NT2/D1 (cell line): ENCODE results near the gene SMCHD1.

ENCODE experiments used
- YY1 ChIP-seq: IDR thresholded peaks from 2 replicates; pipeline ENCODE4 v1.6.1; 2011; ENCODE audit not compliant: insufficient read length, insufficient read depth
- ZNF274 ChIP-seq: IDR thresholded peaks from 2 replicates; pipeline ENCODE4 v1.6.1; 2011; ENCODE audit warnings: mild to moderate bottlenecking, low read depth, low read length

GRCh38 chr18:2823966-2824365, 168.4 kb downstream of the SMCHD1 start:
- TF ChIP-seq ZNF274 (no peak), YY1 (no peak)
